Germinal center (tissue), 1 donor: ENCODE measurements around the gene C10orf143.
"Not testable (repeated sequence)": the region's sequence is repeated elsewhere in the genome, so short reads cannot be mapped to it uniquely, and the experiment has no call there.

Experiments used
- DNase-seq: peaks from one replicate; pipeline ENCODE4 v3.0.0; 2012; ENCODE audit warnings: mixed read lengths, low spot score

The C10orf143 gene

GRCh38 chr10:130110246-130111112 is at the start of gene C10orf143:
Gene C10orf143 (minus strand): TSS chr10:130110830. CDS start chr10:130110772, 58 bp downstream.
- DNase-seq: peak; percentile 96

- no peak for DNase-seq
Measured at GRCh38 chr10:130159192-130159794, 48.7 kb upstream of the C10orf143 start.

- DNase-seq: no peak
Measured at GRCh38 chr10:130146042-130146441, 35.4 kb upstream of the C10orf143 start.

GRCh38 chr10:130141878-130142277 is 31.2 kb upstream of the C10orf143 start:
- peak; percentile 57 for DNase-seq

GRCh38 chr10:130141460-130141859 is 30.8 kb upstream of the C10orf143 start:
- DNase-seq: no peak

- no peak for DNase-seq
Measured at GRCh38 chr10:130141038-130141437, 30.4 kb upstream of the C10orf143 start.

- no peak for DNase-seq
Measured at GRCh38 chr10:130140425-130140824, 29.8 kb upstream of the C10orf143 start.

- no peak for DNase-seq
Measured at GRCh38 chr10:130138479-130138866, 27.8 kb upstream of the C10orf143 start.

- DNase-seq: no peak
Measured at GRCh38 chr10:130137659-130138478, 27.2 kb upstream of the C10orf143 start.

GRCh38 chr10:130137090-130137448 is 26.4 kb upstream of the C10orf143 start:
- no peak for DNase-seq

- DNase-seq: peak; percentile 94
Measured at GRCh38 chr10:130136226-130137089, 25.8 kb upstream of the C10orf143 start, which contains the start of gene GLRX3. Gene GLRX3 (plus strand): TSS chr10:130136391. CDS start chr10:130136421, 30 bp downstream.

- DNase-seq: no peak
Measured at GRCh38 chr10:130135676-130136225, 25.1 kb upstream of the C10orf143 start.

GRCh38 chr10:130128922-130129321 is 18.3 kb upstream of the C10orf143 start:
- DNase-seq: no peak

- DNase-seq: no peak
Measured at GRCh38 chr10:130128062-130128781, 17.6 kb upstream of the C10orf143 start.

GRCh38 chr10:130127364-130128061 is 16.9 kb upstream of the C10orf143 start:
- peak; percentile 74 for DNase-seq

GRCh38 chr10:130121486-130122079 is 11.0 kb upstream of the C10orf143 start:
- no peak for DNase-seq

GRCh38 chr10:130117535-130117934 is 6.9 kb upstream of the C10orf143 start:
- DNase-seq: not testable (repeated sequence)

GRCh38 chr10:130116942-130117341 is 6.3 kb upstream of the C10orf143 start:
- DNase-seq: not testable (repeated sequence)

- DNase-seq: no peak
Measured at GRCh38 chr10:130112821-130113220, 2.2 kb upstream of the C10orf143 start.

GRCh38 chr10:130111852-130112180 is 1.2 kb upstream of the C10orf143 start:
- no peak for DNase-seq
